ENCODE measurements around the gene SPATA31C2. TPM values are rescaled to one million over a fixed set of nuclear protein-coding genes. Genes with fewer than 3 reads are reported as not detected.
"Not testable (repeated sequence)": the region's sequence is repeated elsewhere in the genome, so short reads cannot be mapped to it uniquely, and the experiment has no call there.

Gene SPATA31C2
- total RNA-seq, 1 experiment from 2014 or later = not detected

GRCh38 chr9:88114968-88115612 is 23.2 kb downstream of the SPATA31C2 start:
- H2AFZ ChIP-seq (ENCODE audit: low read length); POLR2A ChIA-PET (ENCODE audit: unreplicated experiment); H3K9me3 ChIP-seq (ENCODE audit: low read length); BruUV-seq (replicated peaks); H3K4me3 ChIP-seq (ENCODE audit: low read length); H3K36me3 ChIP-seq (ENCODE audit: low read depth, low read length); H4K20me1 ChIP-seq (ENCODE audit: low read length); H3K4me1 ChIP-seq (ENCODE audit: insufficient read depth, low read length); H3K9ac ChIP-seq (ENCODE audit: low read length); intact Hi-C loops (cut with micrococcal nuclease); H3K27ac ChIP-seq (ENCODE audit: low read length); H3K4me2 ChIP-seq (ENCODE audit: low read length); H3F3A ChIP-seq (ENCODE audit: low read length, unreplicated experiment); DNase-seq; ATAC-seq; H3K27me3 ChIP-seq (ENCODE audit: low read length); CTCF ChIA-PET; H3K9me2 ChIP-seq (replicated peaks; ENCODE audit: low read length); H3K79me2 ChIP-seq (ENCODE audit: low read length): not testable (repeated sequence)

- H3K27ac ChIP-seq (ENCODE audit: low read length); H3K79me2 ChIP-seq (ENCODE audit: low read length); H3K4me2 ChIP-seq (ENCODE audit: low read length); H3K36me3 ChIP-seq (ENCODE audit: low read depth, low read length); H3K27me3 ChIP-seq (ENCODE audit: low read length); H4K20me1 ChIP-seq (ENCODE audit: low read length); H3K9me2 ChIP-seq (replicated peaks; ENCODE audit: low read length); POLR2A ChIA-PET (ENCODE audit: unreplicated experiment); BruUV-seq (replicated peaks); H3K9me3 ChIP-seq (ENCODE audit: low read length); H3K4me3 ChIP-seq (ENCODE audit: low read length); H2AFZ ChIP-seq (ENCODE audit: low read length); H3K9ac ChIP-seq (ENCODE audit: low read length); DNase-seq; H3K4me1 ChIP-seq (ENCODE audit: insufficient read depth, low read length); ATAC-seq; intact Hi-C loops (cut with micrococcal nuclease); H3F3A ChIP-seq (ENCODE audit: low read length, unreplicated experiment); CTCF ChIA-PET: not testable (repeated sequence)
Measured at GRCh38 chr9:88114283-88114967, 23.9 kb downstream of the SPATA31C2 start.

- H3K27me3 ChIP-seq (ENCODE audit: low read length); H3K4me2 ChIP-seq (ENCODE audit: low read length); H3K79me2 ChIP-seq (ENCODE audit: low read length); H3K27ac ChIP-seq (ENCODE audit: low read length); ATAC-seq; CTCF ChIA-PET; H4K20me1 ChIP-seq (ENCODE audit: low read length); H3F3A ChIP-seq (ENCODE audit: low read length, unreplicated experiment); POLR2A ChIA-PET (ENCODE audit: unreplicated experiment); H3K4me1 ChIP-seq (ENCODE audit: insufficient read depth, low read length); H3K9me3 ChIP-seq (ENCODE audit: low read length); H2AFZ ChIP-seq (ENCODE audit: low read length); H3K4me3 ChIP-seq (ENCODE audit: low read length); H3K9ac ChIP-seq (ENCODE audit: low read length); H3K36me3 ChIP-seq (ENCODE audit: low read depth, low read length); intact Hi-C loops (cut with micrococcal nuclease); H3K9me2 ChIP-seq (replicated peaks; ENCODE audit: low read length); DNase-seq; BruUV-seq (replicated peaks): not testable (repeated sequence)
Measured at GRCh38 chr9:88113156-88114130, 24.8 kb downstream of the SPATA31C2 start.

- no peaks in the 10 kb centered on the region for H4K20me1 ChIP-seq (ENCODE audit: low read length)
- H3K9me3 ChIP-seq (ENCODE audit: low read length) = no peaks in the 10 kb centered on the region
- H3K9me2 ChIP-seq (replicated peaks; ENCODE audit: low read length) = no peaks in the 10 kb centered on the region
- no peaks in the 10 kb centered on the region for H3F3A ChIP-seq (ENCODE audit: low read length, unreplicated experiment)
- intact Hi-C loops (cut with micrococcal nuclease) = no loop called here
- ATAC-seq (no peak), DNase-seq (no peak)
- no peak overlapping the region for H3K4me2 ChIP-seq (ENCODE audit: low read length)
- no peaks in the 10 kb centered on the region for H3K4me1 ChIP-seq (ENCODE audit: insufficient read depth, low read length)
- no peak overlapping the region for H3K4me3 ChIP-seq (ENCODE audit: low read length)
- H3K27ac ChIP-seq (ENCODE audit: low read length) = no peak overlapping the region
- no TSS peak for BruUV-seq (replicated peaks)
- no peak overlapping the region for H2AFZ ChIP-seq (ENCODE audit: low read length)
- ChIA-PET POLR2A (ENCODE audit: unreplicated experiment) (no interaction called here), CTCF (no interaction called here)
- H3K27me3 ChIP-seq (ENCODE audit: low read length) = no peaks in the 10 kb centered on the region
- no peaks in the 10 kb centered on the region for H3K79me2 ChIP-seq (ENCODE audit: low read length)
- no peaks in the 10 kb centered on the region for H3K36me3 ChIP-seq (ENCODE audit: low read depth, low read length)
- TF ChIP-seq EZH2phosphoT487 (IDR thresholded peaks at IDR 0.05; ENCODE audit: borderline replicate concordance, low read length) (no peak), EZH2 (IDR thresholded peaks at IDR 0.05; ENCODE audit: low read length, unreplicated experiment) (no peak), CTCF (conservative IDR thresholded peaks at IDR 0.05; ENCODE audit: low read depth, low read length) (no peak)
- no peak overlapping the region for H3K9ac ChIP-seq (ENCODE audit: low read length)
Measured at GRCh38 chr9:88110026-88110425, 28.2 kb downstream of the SPATA31C2 start.

Data from PC-3 (cell line).